GM21717 (cell line): Measurements from ENCODE around the gene ZNG1F.
A peak's percentile ranks its signal among the peaks of the same experiment; 100 is the strongest.
"Not testable (repeated sequence)": the region's sequence is repeated elsewhere in the genome, so short reads cannot be mapped to it uniquely, and the experiment has no call there.

Experiments used
- ATAC-seq: cut with Tn5 transposase; IDR thresholded peaks from one replicate; pipeline ENCODE4 v1.9.1; 2021; ENCODE audit warnings: mild to moderate bottlenecking, moderate library complexity; ENCODE audit not compliant: unreplicated experiment

ZNG1F gene

GRCh38 chr9:41189217-41189616, at the start of gene ZNG1F:
TSS of gene ZNG1F (minus strand) at chr9:41189317. CDS start at chr9:41189258, 59 bp downstream.
- not testable (repeated sequence) for ATAC-seq

- ATAC-seq: not testable (repeated sequence)
These were observed 48.1 kb upstream of the ZNG1F start for GRCh38 chr9:41237110-41237749.

GRCh38 chr9:41236486-41237109, 47.5 kb upstream of the ZNG1F start:
- ATAC-seq: not testable (repeated sequence)

- peak; percentile 100 for ATAC-seq
These were observed 46.0 kb upstream of the ZNG1F start for GRCh38 chr9:41234811-41235805.

- ATAC-seq: peak; percentile 11
These were observed 45.1 kb upstream of the ZNG1F start for GRCh38 chr9:41234221-41234620.

DNA sequence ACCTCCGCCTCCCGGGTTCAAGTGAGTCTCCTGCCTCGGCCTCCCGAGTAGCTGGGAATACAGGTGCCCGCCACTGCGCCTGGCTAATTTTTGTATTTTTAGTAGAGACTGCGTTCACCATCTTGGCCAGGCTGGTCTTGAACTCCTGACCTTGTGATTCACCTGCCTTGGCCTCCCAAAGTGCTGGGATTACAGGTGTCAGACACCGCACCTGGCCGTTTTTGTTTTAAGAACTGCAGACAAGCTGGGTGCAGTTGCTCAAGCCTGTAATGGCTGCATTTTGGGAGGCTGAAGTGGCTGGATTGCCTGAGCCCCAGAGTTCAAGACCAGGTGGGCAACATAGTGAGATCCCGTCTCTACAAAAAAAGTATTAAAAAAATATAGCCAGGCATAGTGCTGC, 43.2 kb upstream of the ZNG1F start:
- ATAC-seq: not testable (repeated sequence)

- ATAC-seq: not testable (repeated sequence)
These were observed 41.3 kb upstream of the ZNG1F start for GRCh38 chr9:41230418-41230817.

GRCh38 chr9:41229408-41230401, 40.6 kb upstream of the ZNG1F start:
- no peak for ATAC-seq

- not testable (repeated sequence) for ATAC-seq
These were observed 30.7 kb upstream of the ZNG1F start for GRCh38 chr9:41219831-41220230.

- ATAC-seq: not testable (repeated sequence)
These were observed 678 bp downstream of the ZNG1F start for GRCh38 chr9:41188439-41188838.

DNA sequence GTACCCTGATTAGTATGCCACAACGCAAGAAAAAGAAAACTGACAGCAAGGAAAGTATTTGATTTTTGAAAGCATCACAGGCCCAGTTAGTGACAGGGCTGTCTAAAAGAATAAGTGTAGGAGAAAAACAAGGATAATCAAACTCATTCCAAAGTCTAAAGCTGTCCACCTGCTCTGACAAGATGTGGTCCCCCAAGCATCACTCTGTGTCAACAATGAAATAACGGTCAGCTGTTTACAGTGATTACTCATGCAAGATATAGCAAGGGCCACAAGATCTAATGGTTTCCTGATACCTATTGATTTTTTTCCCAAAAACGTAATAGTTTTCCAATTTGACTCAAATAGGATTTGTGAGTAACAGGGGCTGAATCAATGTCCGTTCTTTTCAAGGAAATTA, 14.1 kb downstream of the ZNG1F start:
- ATAC-seq: not testable (repeated sequence)

GRCh38 chr9:41150116-41150515, 39.0 kb downstream of the ZNG1F start:
- ATAC-seq: not testable (repeated sequence)

GRCh38 chr9:41141878-41142277, 47.2 kb downstream of the ZNG1F start:
- not testable (repeated sequence) for ATAC-seq

DNA sequence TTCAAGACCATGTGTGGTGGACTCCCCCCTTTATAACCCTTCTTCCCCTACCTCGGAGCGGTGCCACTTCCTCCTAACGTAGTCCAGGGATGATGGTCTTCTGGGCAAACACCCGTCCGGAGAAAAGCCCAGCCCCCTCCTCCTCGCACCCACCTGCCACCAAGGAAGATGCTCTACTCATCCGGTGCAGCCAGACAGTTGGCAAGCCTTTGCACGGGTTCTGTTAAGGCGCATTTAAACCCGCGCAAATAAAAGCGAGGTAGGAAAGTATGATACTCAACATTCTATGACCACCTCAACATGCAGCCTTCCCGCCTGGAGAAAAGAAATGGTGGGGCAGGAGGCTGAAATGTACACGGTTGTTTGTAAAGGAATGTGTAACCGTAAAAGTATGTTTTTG, 60.5 kb downstream of the ZNG1F start, which contains the start of gene FOXD4L6:
Gene FOXD4L6 (minus strand): TSS at position 101 of the 400 bp plus-strand sequence. CDS start 298 bp downstream, outside the sequence.
- not testable (repeated sequence) for ATAC-seq

GRCh38 chr9:41126746-41127446, 62.2 kb downstream of the ZNG1F start:
- ATAC-seq: not testable (repeated sequence)

GRCh38 chr9:41125936-41126335, 63.2 kb downstream of the ZNG1F start:
- not testable (repeated sequence) for ATAC-seq

GRCh38 chr9:41125109-41125658, 63.9 kb downstream of the ZNG1F start:
- ATAC-seq: not testable (repeated sequence)

DNA sequence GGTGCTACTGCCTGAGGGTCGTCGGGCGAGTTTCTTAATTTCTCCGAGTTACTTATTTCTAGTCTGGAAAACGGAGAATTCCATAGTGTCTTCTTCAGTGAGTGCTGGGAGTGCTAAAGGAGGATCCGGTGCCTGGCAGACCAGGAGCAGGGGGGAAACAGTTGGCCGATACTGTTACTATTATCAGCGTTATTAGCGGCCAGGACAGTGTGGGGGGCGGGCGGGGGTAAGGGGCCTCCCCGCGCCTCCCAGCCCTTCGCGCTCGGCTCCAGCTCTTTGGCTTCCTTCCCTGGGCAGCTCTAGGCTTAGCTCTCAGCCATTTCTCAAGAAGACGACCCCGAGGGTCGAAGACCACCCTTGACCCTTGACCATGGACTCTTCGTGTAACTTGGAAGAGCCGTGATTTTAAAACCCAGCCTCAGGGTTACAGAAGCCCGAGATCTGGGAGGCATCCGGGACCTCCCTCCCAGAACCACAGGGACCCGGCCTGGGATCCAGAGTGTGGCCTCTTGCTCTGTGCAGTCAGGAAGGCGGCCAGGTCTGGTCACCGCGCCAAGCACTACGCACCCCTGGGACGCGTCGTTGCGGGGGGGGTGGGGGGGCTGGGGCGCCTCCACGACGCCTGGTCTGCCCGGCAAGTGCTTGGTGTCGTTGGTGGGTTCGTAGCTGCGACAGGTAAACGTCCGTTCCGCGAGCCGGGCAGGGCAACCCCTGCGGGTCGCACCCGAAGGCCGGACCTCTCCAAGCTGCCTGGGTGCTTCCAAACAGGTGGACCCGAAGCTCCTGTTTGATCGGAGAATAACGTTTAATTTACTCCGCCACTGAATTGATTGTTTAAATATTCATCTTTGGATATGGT, 64.6 kb downstream of the ZNG1F start:
- not testable (repeated sequence) for ATAC-seq
